ENCODE measurements around the gene OTOG.
"Not testable (repeated sequence)": the region's sequence is repeated elsewhere in the genome, so short reads cannot be mapped to it uniquely, and the experiment has no call there.

OTOG gene

DNA sequence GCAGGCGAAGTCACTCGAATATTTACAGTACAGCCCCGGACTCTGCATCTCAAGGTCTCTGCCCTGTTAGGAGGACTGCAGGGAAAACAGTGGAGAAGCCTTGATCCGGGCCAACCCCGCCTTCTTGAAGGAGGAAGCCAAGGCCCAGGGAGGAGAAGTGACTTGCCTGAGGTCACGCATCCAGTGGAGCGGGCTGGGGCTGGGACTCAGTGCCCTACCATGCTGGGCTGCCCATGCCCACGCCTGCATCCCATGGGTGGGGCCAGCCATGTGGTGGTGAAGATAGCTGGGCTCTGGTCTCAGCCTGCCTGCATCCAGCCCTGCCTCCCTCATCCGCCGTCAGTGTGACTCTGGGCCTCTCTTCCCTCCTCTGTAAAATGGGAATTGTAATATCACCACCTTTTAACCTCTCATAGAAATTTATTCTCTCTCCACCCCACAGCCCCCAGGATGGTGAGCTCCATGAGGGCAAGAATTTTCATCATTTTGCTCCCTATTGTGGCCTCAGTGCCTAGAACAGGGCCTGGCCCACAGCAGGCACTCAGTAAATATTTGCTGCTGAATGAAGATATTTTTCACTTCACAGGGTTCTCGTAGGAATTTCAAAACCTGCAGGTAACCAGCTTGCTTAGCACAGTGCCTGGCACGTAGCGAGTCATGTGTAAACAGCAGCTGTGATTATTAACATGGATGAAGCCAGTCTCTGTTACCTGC is 57.3 kb downstream of the OTOG start:
- no peak for DNase-seq (ENCODE audit: low read depth)

GRCh38 chr11:17604915-17605233 is 57.8 kb downstream of the OTOG start:
- no peak for DNase-seq (ENCODE audit: low read depth)

- DNase-seq (ENCODE audit: low read depth) = no peak
Measured at GRCh38 chr11:17605651-17606122, 58.6 kb downstream of the OTOG start.

- DNase-seq (ENCODE audit: low read depth) = no peak
Measured at GRCh38 chr11:17606233-17607082, 59.4 kb downstream of the OTOG start.

DNA sequence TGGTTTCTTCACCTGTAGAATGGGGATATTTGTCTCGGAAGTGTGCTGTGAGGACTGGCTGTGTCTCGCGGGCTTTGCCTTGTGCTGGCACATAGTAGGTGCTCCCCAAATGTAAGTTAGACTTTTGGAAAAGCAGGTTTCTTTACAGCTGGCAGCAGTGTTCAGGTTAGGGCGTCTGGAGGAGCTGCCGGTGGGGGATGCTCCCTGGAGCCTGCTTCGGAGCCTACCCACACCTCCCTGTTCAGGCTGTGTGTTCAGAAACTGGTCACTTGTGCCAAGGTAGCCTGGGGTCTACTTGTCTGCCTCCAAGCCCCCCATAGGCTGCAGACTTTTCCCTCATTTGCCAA is 60.0 kb downstream of the OTOG start:
- no peak for DNase-seq (ENCODE audit: low read depth)

DNA sequence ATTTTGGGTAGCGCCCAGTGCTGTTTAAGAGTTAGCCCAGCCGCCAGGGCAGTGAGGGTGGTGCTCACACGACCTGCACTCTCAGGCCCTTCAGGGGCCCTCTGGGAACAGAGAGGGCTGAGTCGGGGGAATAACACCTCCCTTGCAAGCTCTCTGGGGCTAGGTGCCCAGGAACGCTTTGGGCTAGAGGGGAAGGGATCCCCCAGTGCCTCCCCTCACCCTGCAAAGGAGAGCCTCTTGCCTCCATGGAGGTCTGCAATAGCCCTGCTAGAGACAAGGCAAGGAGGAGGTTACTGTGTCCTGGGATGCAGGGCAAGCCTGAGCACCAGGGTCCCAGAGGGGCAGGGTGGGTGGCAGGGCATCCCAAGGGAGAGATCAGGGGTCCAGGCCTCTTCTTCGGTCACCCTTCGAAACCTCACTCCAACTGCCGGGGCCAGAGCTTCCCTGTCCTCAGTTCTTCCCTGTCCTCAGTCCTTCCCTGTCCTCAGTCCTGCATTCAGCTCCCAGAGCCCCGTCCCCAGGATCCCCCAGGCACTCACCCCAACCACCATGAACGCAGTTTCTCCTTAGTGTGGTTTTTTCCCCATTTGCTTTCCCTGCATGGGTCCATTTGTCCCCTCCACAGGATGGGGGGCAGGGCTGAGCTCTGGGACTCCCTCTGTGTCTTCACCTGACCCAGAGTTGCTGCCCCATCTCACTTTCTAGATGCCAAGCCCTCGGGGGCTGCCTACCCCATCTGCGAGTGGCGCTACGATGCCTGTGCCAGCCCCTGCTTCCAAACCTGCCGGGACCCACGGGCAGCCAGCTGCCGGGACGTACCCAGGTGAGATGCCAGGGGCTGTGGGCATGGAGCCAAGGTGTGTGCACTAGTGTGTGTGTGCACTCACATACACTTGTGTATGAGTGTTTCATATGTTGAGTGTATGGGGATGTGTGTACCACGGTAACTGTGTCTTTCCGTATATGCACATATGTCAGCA is 60.8 kb downstream of the OTOG start:
- no peak for DNase-seq (ENCODE audit: low read depth)

GRCh38 chr11:17608821-17609220 is 61.8 kb downstream of the OTOG start:
- DNase-seq (ENCODE audit: low read depth) = no peak

DNA sequence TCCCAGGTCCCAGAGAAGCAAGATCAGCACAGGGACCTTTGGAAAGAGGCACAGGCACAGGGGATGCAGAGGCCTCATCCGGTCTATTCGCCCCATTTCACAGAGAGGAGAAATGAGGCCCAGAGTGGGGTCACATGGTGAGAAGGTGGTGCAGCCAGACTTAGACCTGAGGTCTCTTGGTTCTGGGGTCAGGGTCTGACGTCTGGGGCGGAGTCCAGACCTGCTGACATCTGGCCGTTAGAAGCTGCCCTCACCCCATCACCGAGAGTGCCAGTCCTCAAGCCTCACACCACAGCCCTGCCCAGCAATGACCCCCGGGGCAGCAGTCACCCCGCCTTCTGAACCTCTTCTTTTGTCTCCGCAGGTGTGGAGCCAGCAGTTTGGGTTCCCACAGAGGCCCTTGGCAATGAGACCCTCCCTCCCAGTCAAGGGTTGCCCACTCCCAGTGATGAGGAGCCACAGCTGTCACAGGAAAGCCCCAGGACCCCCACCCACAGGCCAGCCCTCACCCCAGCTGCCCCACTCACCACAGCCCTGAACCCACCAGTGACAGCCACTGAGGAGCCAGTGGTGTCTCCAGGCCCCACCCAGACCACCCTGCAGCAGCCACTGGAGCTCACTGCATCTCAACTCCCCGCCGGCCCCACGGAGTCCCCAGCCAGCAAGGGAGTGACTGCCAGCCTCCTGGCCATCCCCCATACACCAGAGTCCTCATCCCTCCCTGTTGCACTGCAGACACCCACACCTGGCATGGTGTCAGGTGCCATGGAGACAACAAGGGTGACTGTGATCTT is 62.4 kb downstream of the OTOG start:
- DNase-seq (ENCODE audit: low read depth) = no peak

DNA sequence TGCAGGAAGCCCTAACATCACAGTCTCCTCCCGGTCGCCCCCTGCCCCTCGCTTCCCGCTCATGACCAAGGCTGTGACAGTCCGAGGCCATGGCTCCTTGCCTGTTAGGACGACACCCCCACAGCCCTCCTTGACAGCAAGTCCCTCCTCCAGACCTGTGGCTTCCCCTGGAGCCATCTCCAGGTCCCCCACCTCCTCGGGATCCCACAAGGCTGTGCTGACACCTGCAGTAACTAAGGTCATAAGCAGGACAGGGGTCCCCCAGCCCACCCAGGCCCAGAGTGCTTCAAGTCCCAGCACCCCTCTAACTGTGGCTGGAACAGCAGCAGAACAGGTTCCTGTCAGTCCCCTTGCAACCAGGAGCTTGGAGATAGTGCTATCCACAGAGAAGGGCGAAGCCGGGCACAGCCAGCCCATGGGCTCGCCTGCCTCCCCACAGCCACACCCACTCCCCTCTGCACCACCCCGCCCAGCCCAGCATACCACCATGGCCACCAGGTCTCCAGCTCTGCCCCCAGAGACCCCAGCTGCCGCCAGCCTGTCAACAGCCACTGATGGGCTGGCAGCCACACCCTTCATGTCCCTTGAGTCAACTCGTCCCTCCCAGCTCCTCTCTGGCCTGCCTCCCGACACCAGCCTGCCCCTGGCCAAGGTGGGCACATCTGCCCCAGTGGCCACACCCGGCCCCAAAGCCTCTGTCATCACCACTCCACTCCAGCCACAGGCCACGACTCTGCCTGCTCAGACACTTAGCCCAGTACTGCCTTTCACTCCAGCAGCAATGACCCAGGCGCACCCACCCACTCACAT is 63.2 kb downstream of the OTOG start:
- DNase-seq (ENCODE audit: low read depth) = no peak

GRCh38 chr11:17611049-17611448 is 64.0 kb downstream of the OTOG start:
- no peak for DNase-seq (ENCODE audit: low read depth)

DNA sequence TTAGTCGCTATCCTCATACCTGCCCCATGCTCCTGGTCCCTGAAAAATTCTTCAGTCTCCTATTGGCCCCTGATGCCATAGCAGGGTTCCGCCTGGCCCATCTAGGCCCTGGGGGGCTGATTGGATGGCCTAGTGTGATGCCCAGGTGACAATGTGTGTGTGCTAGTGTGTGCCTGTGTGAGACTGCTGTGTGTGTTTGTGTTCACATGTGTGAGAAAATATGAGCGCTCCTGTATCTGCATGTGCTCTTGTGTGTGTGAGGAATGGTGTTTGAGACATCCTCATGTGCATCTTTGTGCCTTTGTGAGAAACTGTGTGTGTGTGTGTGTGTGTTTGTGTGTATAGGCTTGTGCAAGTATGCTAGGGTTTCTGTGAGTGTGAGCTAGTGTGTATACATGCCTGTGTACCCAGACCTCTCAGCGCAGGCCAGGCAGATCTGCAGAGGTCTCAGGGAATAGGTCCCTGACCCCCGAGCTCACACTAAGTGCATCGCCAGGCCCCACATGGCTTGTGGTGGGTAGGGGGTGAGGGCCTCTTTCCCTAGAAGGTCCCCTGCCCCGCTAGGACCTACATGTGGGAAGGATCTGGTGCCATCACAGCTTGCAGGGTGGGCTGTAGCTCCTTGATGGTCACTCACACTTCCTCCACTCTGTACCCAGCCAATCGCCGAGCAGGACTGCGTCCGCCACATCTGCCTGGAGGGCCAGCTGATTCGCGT is 64.6 kb downstream of the OTOG start:
- no peak for DNase-seq (ENCODE audit: low read depth)

DNA sequence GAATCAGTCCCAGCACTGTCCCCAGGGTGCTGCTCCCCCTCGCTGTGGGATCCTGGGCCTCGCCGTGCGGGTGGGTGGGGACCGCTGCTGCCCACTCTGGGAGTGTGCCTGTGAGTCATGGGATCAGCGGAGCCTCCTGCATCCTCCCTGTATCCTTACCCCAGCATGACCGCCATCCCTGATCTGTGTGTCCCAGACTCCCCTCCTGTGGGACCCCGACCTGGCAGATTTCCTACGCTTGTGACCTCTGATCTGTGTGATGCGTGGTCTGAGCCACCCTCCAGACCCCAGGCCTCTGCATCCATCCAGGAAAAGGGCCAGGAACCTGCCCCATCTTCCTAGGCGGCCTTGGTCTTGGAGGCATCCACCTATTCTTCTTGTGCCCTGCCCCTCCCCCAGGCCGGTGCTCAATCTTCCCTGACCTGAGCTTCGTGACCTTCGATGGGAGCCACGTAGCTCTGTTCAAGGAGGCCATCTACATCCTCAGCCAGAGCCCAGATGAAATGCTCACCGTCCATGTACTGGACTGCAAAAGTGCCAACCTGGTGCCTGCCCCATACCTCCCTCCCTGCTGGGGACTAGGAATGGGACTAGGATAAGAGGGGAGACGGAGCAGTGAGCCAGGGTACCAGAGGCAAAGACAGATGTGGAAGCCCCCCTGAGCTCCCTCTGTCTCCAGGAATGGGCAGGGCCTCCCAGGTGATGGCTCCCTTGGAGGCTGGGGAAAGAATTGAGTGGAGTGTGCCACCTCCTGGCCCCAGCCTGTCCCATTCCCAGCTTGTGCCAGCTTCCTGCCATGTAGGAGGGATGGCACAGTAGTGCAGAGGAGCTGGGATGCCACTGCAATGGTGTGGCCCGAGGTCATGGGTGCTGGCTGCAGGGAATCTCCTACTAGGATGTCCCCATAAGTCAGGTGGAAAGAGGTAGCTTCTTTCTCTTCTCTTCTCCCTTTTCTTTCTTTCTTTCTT is 65.4 kb downstream of the OTOG start:
- no peak for DNase-seq (ENCODE audit: low read depth)

DNA sequence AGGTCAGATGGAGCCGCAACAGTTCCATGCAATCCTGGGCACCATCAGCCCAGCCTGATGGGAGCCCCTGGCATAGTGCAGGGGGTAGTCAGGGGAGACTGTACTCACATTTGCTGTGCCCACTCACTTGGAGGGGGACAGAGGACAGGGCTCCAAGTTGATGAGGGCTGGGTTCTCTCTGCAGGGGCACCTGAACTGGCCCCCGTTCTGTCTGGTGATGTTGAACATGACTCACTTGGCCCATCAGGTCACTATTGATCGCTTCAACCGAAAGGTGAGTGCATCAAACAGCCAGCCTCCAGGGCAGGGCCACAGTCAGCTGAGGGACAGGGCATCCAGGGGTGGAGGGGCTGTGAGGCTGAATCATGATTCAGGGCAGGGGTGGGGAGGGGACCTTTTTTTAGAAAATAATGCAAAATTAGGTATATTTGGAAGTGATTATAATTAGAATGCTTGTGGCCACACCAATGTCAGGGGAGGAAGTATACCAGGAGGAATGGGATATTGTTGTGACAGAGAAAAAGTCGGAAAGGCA is 66.4 kb downstream of the OTOG start:
- no peak for DNase-seq (ENCODE audit: low read depth)

DNA sequence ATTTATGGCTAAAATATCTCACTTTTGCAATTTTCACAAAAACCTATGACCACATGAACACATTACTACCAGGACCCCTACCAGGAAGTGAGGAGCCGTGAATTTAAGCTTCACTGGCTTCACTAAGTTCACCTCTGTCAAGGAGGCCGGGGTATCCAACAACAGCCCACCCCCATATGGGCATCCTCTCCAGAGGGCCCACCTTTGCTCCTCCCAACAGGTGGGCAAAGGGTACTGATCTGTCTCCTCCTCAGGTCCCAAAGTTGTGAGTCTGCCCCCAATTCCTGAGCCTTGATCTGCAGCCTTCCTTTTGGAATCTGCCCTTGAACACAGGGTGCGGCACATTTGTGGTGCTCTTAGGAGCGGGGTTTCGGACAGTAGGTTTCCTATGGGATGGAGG is 66.9 kb downstream of the OTOG start:
- no peak for DNase-seq (ENCODE audit: low read depth)

DNA sequence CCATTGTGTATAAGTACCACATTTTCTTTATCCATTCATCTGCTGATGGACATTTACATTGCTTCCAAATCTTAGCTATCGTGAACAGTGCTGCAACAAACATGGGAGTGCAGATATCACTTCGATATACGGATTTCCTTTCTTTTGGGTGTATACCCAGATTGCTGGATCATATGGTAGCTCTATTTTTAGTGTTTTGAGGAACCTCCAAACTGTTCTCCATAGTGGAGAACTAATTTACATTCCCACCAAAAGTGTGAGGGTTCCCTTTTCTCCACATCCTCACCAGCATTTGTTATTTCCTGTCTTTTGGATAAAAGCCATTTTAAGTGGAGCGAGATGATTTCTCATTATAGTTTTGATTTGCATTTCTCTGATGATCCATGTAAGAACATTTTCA is 75.7 kb downstream of the OTOG start:
- DNase-seq (ENCODE audit: low read depth) = not testable (repeated sequence)

GRCh38 chr11:17629113-17629512 is 82.1 kb downstream of the OTOG start:
- no peak for DNase-seq (ENCODE audit: low read depth)

- DNase-seq (ENCODE audit: low read depth) = no peak
Measured at GRCh38 chr11:17630936-17631335, 83.9 kb downstream of the OTOG start.

DNA sequence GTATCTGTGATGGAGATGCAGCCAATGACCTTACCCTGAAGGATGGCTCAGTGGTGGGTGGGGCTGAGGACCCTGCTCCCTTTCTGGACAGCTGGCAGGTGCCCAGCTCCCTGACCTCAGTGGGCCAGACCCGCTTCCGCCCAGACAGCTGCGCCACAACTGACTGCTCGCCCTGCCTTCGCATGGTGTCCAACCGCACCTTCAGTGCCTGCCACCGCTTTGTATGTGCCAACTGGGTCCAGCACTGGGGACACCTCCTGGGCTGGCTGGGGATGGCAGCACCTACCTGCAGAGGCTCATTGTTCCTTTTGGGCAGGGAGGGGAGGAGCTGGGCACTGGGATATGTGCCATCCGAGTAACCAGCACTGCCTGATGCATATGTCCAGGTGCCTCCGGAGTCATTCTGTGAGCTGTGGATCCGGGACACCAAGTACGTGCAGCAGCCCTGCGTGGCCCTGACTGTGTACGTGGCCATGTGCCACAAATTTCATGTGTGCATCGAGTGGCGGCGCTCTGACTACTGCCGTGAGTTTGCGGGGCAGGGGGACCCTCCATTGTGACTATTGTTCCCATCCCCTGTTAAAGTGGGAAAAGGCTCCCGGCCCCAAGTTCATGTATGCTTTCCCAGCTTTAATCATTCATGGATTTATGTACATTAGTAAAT is 84.8 kb downstream of the OTOG start:
- DNase-seq (ENCODE audit: low read depth) = no peak
